IMR-90 (cell line): ENCODE results near the gene S100A3. TPM values are rescaled to one million over a fixed set of nuclear protein-coding genes. Genes with fewer than 3 reads are reported as not detected.

Experiments used
- ATAC-seq: fragments of 200-7000 bp; cut with Tn5 transposase; 2 replicates; pipeline ENCODE4 v1.9.1; 2020; ENCODE audit warnings: low read depth, mild to moderate bottlenecking, moderate library complexity
- BruUV-seq: library from RNA; stranded (reverse); fragments of 400-500 nt; replicated peaks from 2 replicates; lab custom pipeline; 2021; lab: Mats Ljungman, UMichigan
- CTCF ChIA-PET: fragments of 300-600 bp; formaldehyde crosslinking; extraction: SDS; loops from one replicate; lab custom pipeline; 2021; ENCODE audit warnings: antibody characterized with exemption; lab: Yijun Ruan, JAX
- POLR2A ChIA-PET: fragments of 300-600 bp; sonication (Branson Sonifier 250); formaldehyde crosslinking; loops from one replicate; lab custom pipeline; 2022; ENCODE audit warnings: antibody characterized with exemption; ENCODE audit not compliant: unreplicated experiment; lab: Charles Lee
- DNase-seq: peaks from one replicate; pipeline ENCODE4 v3.0.0; 2013
- H2AFZ ChIP-seq: replicated peaks from 2 replicates; pipeline ENCODE3; 2013; ENCODE audit warnings: low read length, mild to moderate bottlenecking; ENCODE audit not compliant: poor library complexity
- H2AK5ac ChIP-seq: 2 replicates; pipeline ENCODE4 v1.6.1; 2013; ENCODE audit warnings: low read depth, low read length, inconsistent platforms
- H2AK9ac ChIP-seq: replicated peaks from 2 replicates; pipeline ENCODE3; 2013; ENCODE audit warnings: mild to moderate bottlenecking, low read depth, low read length, moderate library complexity; ENCODE audit not compliant: poor library complexity
- H2BK120ac ChIP-seq: 2 replicates; pipeline ENCODE4 v1.6.1; 2013; ENCODE audit warnings: low read depth, low read length, inconsistent platforms
- H2BK15ac ChIP-seq: 3 replicates; pipeline ENCODE4 v1.6.1; 2013; ENCODE audit warnings: low read depth, low read length, inconsistent platforms
- H2BK20ac ChIP-seq: 2 replicates; pipeline ENCODE4 v1.6.1; 2013; ENCODE audit warnings: low read depth, mild to moderate bottlenecking, inconsistent platforms, low read length, moderate library complexity
- H2BK5ac ChIP-seq: 2 replicates; pipeline ENCODE4 v1.6.1; 2013; ENCODE audit warnings: mild to moderate bottlenecking, low read depth, low read length, inconsistent platforms; ENCODE audit not compliant: poor library complexity, severe bottlenecking
- H3K14ac ChIP-seq: replicated peaks from 2 replicates; pipeline ENCODE4 v1.6.1; 2013; ENCODE audit warnings: low read depth, low read length, inconsistent platforms
- H3K18ac ChIP-seq: 2 replicates; pipeline ENCODE4 v1.6.1; 2013; ENCODE audit warnings: low read depth, low read length, control low read depth
- H3K23ac ChIP-seq: 2 replicates; pipeline ENCODE4 v1.6.1; 2013; ENCODE audit warnings: low read depth, low read length, inconsistent platforms
- H3K27ac ChIP-seq: 2 replicates; pipeline ENCODE4 v1.5.1; 2013; ENCODE audit warnings: mild to moderate bottlenecking, control low read depth, low read length; ENCODE audit not compliant: insufficient read depth
- H3K27me3 ChIP-seq: 2 replicates; pipeline ENCODE4 v1.6.1; 2013; ENCODE audit warnings: low read length; ENCODE audit not compliant: control insufficient read depth, insufficient read depth
- H3K36me3 ChIP-seq: 2 replicates; pipeline ENCODE4 v1.6.1; 2013; ENCODE audit warnings: low read length, mixed read lengths; ENCODE audit not compliant: control insufficient read depth, insufficient read depth
- H3K4ac ChIP-seq: 2 replicates; pipeline ENCODE4 v1.6.1; 2013; ENCODE audit warnings: low read depth, low read length, inconsistent platforms
- H3K4me1 ChIP-seq: 2 replicates; pipeline ENCODE4 v1.6.1; 2013; ENCODE audit warnings: low read length, mixed read lengths; ENCODE audit not compliant: control insufficient read depth, insufficient read depth
- H3K4me2 ChIP-seq: 2 replicates; pipeline ENCODE4 v1.6.1; 2013; ENCODE audit warnings: low read depth, mild to moderate bottlenecking, control low read depth, low read length, moderate library complexity
- H3K4me3 ChIP-seq: 2 replicates; pipeline ENCODE4 v1.5.1; 2013; ENCODE audit warnings: low read depth, mild to moderate bottlenecking, control low read depth, low read length, moderate library complexity; ENCODE audit not compliant: insufficient read depth
- H3K56ac ChIP-seq: 2 replicates; pipeline ENCODE4 v1.6.1; 2013; ENCODE audit warnings: low read length, inconsistent platforms; ENCODE audit not compliant: insufficient read depth; ENCODE audit errors: extremely low read depth
- H3K79me1 ChIP-seq, 2 experiments: 2 replicates each; pipeline ENCODE4 v1.6.1; 2013; ENCODE audit warnings: low read length in 2 of 2, inconsistent platforms in 1 of 2, low read depth in 1 of 2
- H3K9ac ChIP-seq: 2 replicates; pipeline ENCODE4 v1.6.1; 2013; ENCODE audit warnings: low read depth, low read length, control low read depth
- H3K9me1 ChIP-seq: 2 replicates; pipeline ENCODE4 v1.6.1; 2013; ENCODE audit warnings: low read length, inconsistent platforms; ENCODE audit not compliant: insufficient read depth
- H3K9me3 ChIP-seq: 2 replicates; pipeline ENCODE4 v1.6.1; 2013; ENCODE audit warnings: low read length; ENCODE audit not compliant: control insufficient read depth, insufficient read depth
- H4K20me1 ChIP-seq: 2 replicates; pipeline ENCODE4 v1.6.1; 2013; ENCODE audit warnings: low read length, inconsistent platforms; ENCODE audit not compliant: insufficient read depth
- H4K5ac ChIP-seq: 2 replicates; pipeline ENCODE4 v1.6.1; 2013; ENCODE audit warnings: mild to moderate bottlenecking, low read depth, low read length, control low read depth
- H4K8ac ChIP-seq, 2 experiments: 2 replicates each; pipeline ENCODE4 v1.6.1; 2013; ENCODE audit warnings: low read depth in 2 of 2, low read length in 2 of 2, control low read depth in 1 of 2, inconsistent platforms in 1 of 2
- H4K91ac ChIP-seq: 2 replicates; pipeline ENCODE4 v1.6.1; 2013; ENCODE audit warnings: low read depth, low read length, inconsistent platforms; ENCODE audit not compliant: insufficient read depth
- CHD1 ChIP-seq: IDR thresholded peaks from 2 replicates; pipeline ENCODE4 v1.6.1; 2012; ENCODE audit warnings: low read depth, low read length, improper control_type of control experiment
- NFE2L2 ChIP-seq: fragments of 150-350 bp; IDR thresholded peaks from 2 replicates; pipeline ENCODE4 v1.6.1; 2016; ENCODE audit warnings: low read depth, mild to moderate bottlenecking, low read length
- POLR2A ChIP-seq: IDR thresholded peaks from 2 replicates; pipeline ENCODE4 v1.6.1; 2012; ENCODE audit warnings: mild to moderate bottlenecking, low read depth, low read length
- WGBS, 2 experiments: methylation state at CpG; one replicate each; pipeline versions ENCODE4 v1.1.5 to v1.1.7; 2013; ENCODE audit warnings: missing lambda C conversion rate in 2 of 2; ENCODE audit not compliant: insufficient read length in 1 of 2; ENCODE audit errors: extremely low coverage in 2 of 2; 5-methylcytosine and 5-hydroxymethylcytosine counted together
- dilution Hi-C: fragments of 300-500 bp; cut with HindIII; formaldehyde crosslinking; loops from one replicate; pipeline ENCODE4 v1.14.3; 2018; ENCODE audit warnings: low sequenced_read_pairs; ENCODE audit not compliant: unreplicated experiment
- in situ Hi-C: fragments of 300-500 bp; cut with MboI; formaldehyde crosslinking; loops from 3 replicates; pipeline ENCODE4 v1.14.3; 2019; ENCODE audit warnings: low sequenced_read_pairs, inconsistent platforms, mixed read lengths
- intact Hi-C: fragments of 100-400 bp; cut with micrococcal nuclease; formaldehyde crosslinking; loops from 2 replicates; pipeline ENCODE4 v1.10.0; 2022
- polyA plus RNA-seq, 3 experiments: library from polyadenylated mRNA; depleted of rRNA; stranded (reverse); fragments of >200 nt; gene quantifications; 2 replicates each; pipeline ENCODE4 v1.2.3, GENCODE V29; 2012; ENCODE audit warnings: low replicate concordance in 1 of 3
- total RNA-seq: library from RNA; depleted of rRNA; stranded (reverse); fragments of >200 nt; gene quantifications from 2 replicates; pipeline ENCODE4 v1.2.3, GENCODE V29; 2012

S100A3 gene
- total and polyA plus RNA-seq, 2 of the 4 experiments (the other 2 are of a cell fraction) = 2.9 to 4.5 TPM

- Histone ChIP-seq H2BK20ac (peak within 1 kb of the TSS; percentile 82), H4K8ac (peak within 1 kb of the TSS; percentile 76 to 99), H4K20me1 (peaks cover 18% of the 10 kb centered on the region), H3K27me3 (no peaks in the 10 kb centered on the region), H3K23ac (peak within 1 kb of the TSS; percentile 99), H3K4ac (peak within 1 kb of the TSS; percentile 99), H3K4me3 (peak within 1 kb of the TSS; percentile 82), H2BK120ac (peak within 1 kb of the TSS; percentile 91), H3K27ac (peak within 1 kb of the TSS; percentile 91), H3K9ac (peak within 1 kb of the TSS; percentile 97), H2AK9ac (peak within 1 kb of the TSS; percentile 100), H3K4me1 (peaks cover 34% of the 10 kb centered on the region), H3K4me2 (peak within 1 kb of the TSS; percentile 90), H2BK15ac (peak within 1 kb of the TSS; percentile 69), H3K9me1 (peaks cover 33% of the 10 kb centered on the region), H3K79me1 (peaks cover 5 to 67% of the 10 kb centered on the region in 2 experiments; a peak in 3 of 4 replicates), H3K36me3 (peaks cover 11% of the 10 kb centered on the region), H4K91ac (peak within 1 kb of the TSS; percentile 98), H3K18ac (peak within 1 kb of the TSS; percentile 91), H3K14ac (peak within 1 kb of the TSS; percentile 99), H2AFZ (peak within 1 kb of the TSS; percentile 96), H2AK5ac (peak within 1 kb of the TSS; percentile 99), H3K9me3 (no peaks in the 10 kb centered on the region), H2BK5ac (peak within 1 kb of the TSS; percentile 96), H4K5ac (peak within 1 kb of the TSS; percentile 89), H3K56ac (peak within 1 kb of the TSS; percentile 96)
- DNase-seq (no peak), ATAC-seq (peak; percentile 25)
- CTCF ChIA-PET = interaction anchor here (0.8 to 2.4 kb wide), 4 partner anchors 24 to 33 kb away, joined by 4 to 13 read pairs (median 6); no protein-coding TSS in a partner anchor
- intact Hi-C loops = no loop called here
- in situ Hi-C loops = loop anchor here (25.0 kb wide), 1 partner anchor 427 kb away; the partner anchor contains the start of genes CREB3L4, CRTC2 and SLC39A1
- 15% methylated on average over 15 of the region's 18 CpGs; no CpG with 5 or more reads in 1 of the 2 experiments for WGBS, 2 experiments
- dilution Hi-C loops = no loop called here
- no peak for TF ChIP-seq NFE2L2
- peak; percentile 95 for TF ChIP-seq POLR2A
- TF ChIP-seq CHD1 = peak; percentile 73
- TSS peak; percentile 90 for BruUV-seq
- POLR2A ChIA-PET = interaction anchor here (0.7 to 3.9 kb wide), 11 partner anchors 9 to 92 kb away, joined by 3 to 34 read pairs (median 6); partner anchors contain the start of genes S100A13, S100A16, S100A2 and S100A3
Observed at GRCh38 chr1:153535242-153536011, 13.6 kb downstream of the S100A3 start, which contains the start of gene S100A6. S100A6 (minus strand) TSS chr1:153535991; CDS start chr1:153535339, 652 bp downstream.
